CD4-positive, alpha-beta memory T cell (primary cell): Measurements from ENCODE around the gene CROCC2. TPM values are rescaled to one million over a fixed set of nuclear protein-coding genes. Genes with fewer than 3 reads are reported as not detected.

Experiments used
- CTCF ChIA-PET: fragments of 350-600 bp; sonication (Branson Sonifier 250); formaldehyde crosslinking; loops from one replicate; lab custom pipeline; 2021; ENCODE audit warnings: inconsistent platforms; ENCODE audit not compliant: partially characterized antibody; lab: Charles Lee
- POLR2A ChIA-PET: fragments of 350-600 bp; sonication (Branson Sonifier 250); formaldehyde crosslinking; loops from one replicate; lab custom pipeline; 2021; ENCODE audit not compliant: partially characterized antibody; lab: Charles Lee
- DNase-seq, 5 donors: peaks; one replicate each; pipeline versions ENCODE4 v3.0.0 to v3.0.0-alpha.2; 2020 to 2022; ENCODE audit warnings: mixed read lengths in 1 of 5
- H3K27ac ChIP-seq: one replicate; pipeline ENCODE4 v1.7.0; 2013; ENCODE audit warnings: low read depth, low read length
- H3K27me3 ChIP-seq: 2 replicates; pipeline ENCODE4 v1.7.0; 2013; ENCODE audit warnings: mild to moderate bottlenecking, low read length, moderate library complexity; ENCODE audit not compliant: insufficient read depth
- H3K36me3 ChIP-seq: 2 replicates; pipeline ENCODE4 v1.7.0; 2013; ENCODE audit warnings: mild to moderate bottlenecking, low read length, moderate library complexity; ENCODE audit not compliant: insufficient read depth
- H3K4me1 ChIP-seq: 2 replicates; pipeline ENCODE4 v1.7.0; 2013; ENCODE audit warnings: mild to moderate bottlenecking, low read length, moderate library complexity; ENCODE audit not compliant: insufficient read depth
- H3K4me3 ChIP-seq, 2 donors: one replicate each; pipeline ENCODE4 v1.7.0; 2013; ENCODE audit warnings: low read length in 2 of 2, mild to moderate bottlenecking in 1 of 2
- H3K9me3 ChIP-seq, 2 donors: one replicate each; pipeline ENCODE4 v1.7.0; 2013; ENCODE audit warnings: low read length in 2 of 2, control low read depth in 1 of 2; ENCODE audit not compliant: control insufficient read depth in 1 of 2
- H3K27ac Mint-ChIP-seq, 7 donors: one replicate each; pipeline ENCODE4 v1.8.0; 2020 to 2021; ENCODE audit warnings: mixed read lengths in 7 of 7, mild to moderate bottlenecking in 6 of 7, inconsistent platforms in 3 of 7, moderate library complexity in 3 of 7
- H3K27me3 Mint-ChIP-seq, 2 donors: one replicate each; pipeline ENCODE4 v1.8.0; 2020 to 2021; ENCODE audit warnings: mixed read lengths in 2 of 2
- H3K36me3 Mint-ChIP-seq, 2 donors: one replicate each; pipeline ENCODE4 v1.8.0; 2020 to 2021; ENCODE audit warnings: mixed read lengths in 2 of 2, inconsistent platforms in 1 of 2, mild to moderate bottlenecking in 1 of 2
- H3K4me1 Mint-ChIP-seq, 4 donors: one replicate each; pipeline ENCODE4 v1.8.0; 2020 to 2021; ENCODE audit warnings: mixed read lengths in 4 of 4, mild to moderate bottlenecking in 1 of 4
- H3K4me3 Mint-ChIP-seq, 8 donors: one replicate each; pipeline ENCODE4 v1.8.0; 2020 to 2021; ENCODE audit warnings: mixed read lengths in 8 of 8, mild to moderate bottlenecking in 7 of 8, moderate library complexity in 6 of 8, inconsistent platforms in 3 of 8
- H3K9me3 Mint-ChIP-seq, 8 donors: one replicate each; pipeline ENCODE4 v1.8.0; 2020 to 2021; ENCODE audit warnings: mixed read lengths in 8 of 8, mild to moderate bottlenecking in 5 of 8, inconsistent platforms in 3 of 8, moderate library complexity in 1 of 8
- intact Hi-C: fragments of 100-400 bp; cut with micrococcal nuclease; formaldehyde crosslinking; loops from one replicate; pipeline ENCODE4 v1.15.1; 2023
- polyA plus RNA-seq, 2 donors: library from polyadenylated mRNA; unstranded; fragments of 300-500 nt; fragmentation: Illumina TruSeq; gene quantifications; one replicate each; pipeline ENCODE4 v1.2.3, GENCODE V29; 2021
- total RNA-seq, 2 experiments: library from RNA; stranded (reverse); gene quantifications; one replicate each; pipeline ENCODE4 v1.2.3, GENCODE V29; 2021

Gene CROCC2
- total and polyA plus RNA-seq, 4 experiments from 2014 or later, result not detected

DNA sequence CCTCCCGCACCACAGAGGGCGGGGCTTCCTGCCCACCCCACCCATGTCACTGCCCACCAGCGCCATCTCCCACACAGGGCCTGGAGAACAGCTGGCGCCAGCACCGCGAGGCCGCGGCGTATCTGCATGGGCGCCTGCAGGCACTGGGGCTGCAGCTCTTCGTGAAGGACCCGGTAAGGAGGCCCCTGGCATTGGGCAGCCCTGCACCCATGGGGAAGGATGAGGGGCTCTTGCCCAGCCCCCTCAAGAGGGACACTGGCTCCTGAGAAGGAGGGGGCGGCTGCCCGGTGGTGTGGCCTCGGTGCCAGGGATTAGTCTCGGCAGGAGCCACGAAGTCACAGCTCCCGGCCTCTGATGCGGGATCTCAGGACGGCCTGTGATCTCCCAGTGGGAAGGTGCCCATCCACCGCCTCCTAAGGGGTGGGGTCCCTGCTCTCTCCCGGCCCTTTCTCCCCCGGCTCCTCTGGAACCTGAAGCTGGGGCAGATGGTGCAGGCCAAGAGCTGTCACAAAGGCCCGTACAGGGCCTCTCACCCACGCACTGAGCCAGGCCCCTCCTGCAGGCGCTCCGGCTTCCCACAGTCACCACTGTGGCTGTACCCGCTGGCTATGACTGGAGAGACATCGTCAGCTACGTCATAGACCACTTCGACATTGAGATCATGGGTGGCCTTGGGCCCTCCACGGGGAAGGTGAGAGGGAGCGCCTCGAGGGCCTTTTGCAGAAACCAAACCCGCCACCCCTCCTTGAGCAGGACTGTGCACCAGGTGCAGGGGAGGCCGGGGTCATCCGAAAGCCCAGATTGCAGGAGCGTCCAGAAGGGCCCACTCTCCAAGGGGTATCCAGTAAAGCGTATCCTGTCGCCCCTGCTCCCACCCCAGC lies 28.4 kb upstream of the CROCC2 start:
- peak in 1 of 5 donors; percentile 23 for DNase-seq
- intact Hi-C loops, result no loop called here

GRCh38 chr2:240878341-240878936 lies 27.7 kb upstream of the CROCC2 start:
- DNase-seq, result peak in 1 of 5 donors; percentile 22
- Mint-ChIP-seq H3K9me3 (no peaks in the 10 kb centered on the region), H3K36me3 (no peaks in the 10 kb centered on the region), H3K4me1 (no peaks in the 10 kb centered on the region), H3K4me3 (no peak overlapping the region), H3K27ac (no peak overlapping the region), H3K27me3 (no peaks in the 10 kb centered on the region)
- ChIA-PET CTCF (no interaction called here), POLR2A (no interaction called here)
- H3K4me1 ChIP-seq, result no peaks in the 10 kb centered on the region
- intact Hi-C loops, result no loop called here
- H3K4me3 ChIP-seq, result no peak overlapping the region
- H3K27me3 ChIP-seq, result no peaks in the 10 kb centered on the region
- no peak overlapping the region for H3K27ac ChIP-seq
- no peaks in the 10 kb centered on the region for H3K9me3 ChIP-seq
- no peaks in the 10 kb centered on the region for H3K36me3 ChIP-seq

More for the DNA sequence above, 28.4 kb upstream of the CROCC2 start:
- Mint-ChIP-seq H3K27me3 (no peaks in the 10 kb centered on the region), H3K36me3 (no peaks in the 10 kb centered on the region), H3K4me1 (no peaks in the 10 kb centered on the region), H3K27ac (no peak overlapping the region), H3K9me3 (no peaks in the 10 kb centered on the region), H3K4me3 (no peak overlapping the region)
- no peaks in the 10 kb centered on the region for H3K4me1 ChIP-seq
- H3K4me3 ChIP-seq, result no peak overlapping the region
- ChIA-PET POLR2A (no interaction called here), CTCF (interaction anchor here (1.3 kb wide), 1 partner anchor 17 kb away, joined by 3 read pairs; no protein-coding TSS in a partner anchor)
- H3K27ac ChIP-seq, result no peak overlapping the region
- no peaks in the 10 kb centered on the region for H3K36me3 ChIP-seq
- no peaks in the 10 kb centered on the region for H3K27me3 ChIP-seq
- no peaks in the 10 kb centered on the region for H3K9me3 ChIP-seq

- no peaks in the 10 kb centered on the region for H3K27me3 ChIP-seq
- Mint-ChIP-seq H3K36me3 (no peaks in the 10 kb centered on the region), H3K27me3 (no peaks in the 10 kb centered on the region), H3K27ac (peak overlapping the region in 1 of 7 donors; percentile 31), H3K9me3 (no peaks in the 10 kb centered on the region), H3K4me1 (no peaks in the 10 kb centered on the region), H3K4me3 (no peak overlapping the region)
- H3K4me1 ChIP-seq, result no peaks in the 10 kb centered on the region
- intact Hi-C loops, result no loop called here
- H3K9me3 ChIP-seq, result no peaks in the 10 kb centered on the region
- H3K4me3 ChIP-seq, result no peak overlapping the region
- CTCF ChIA-PET, result no interaction called here
- POLR2A ChIA-PET, result no interaction called here
- H3K36me3 ChIP-seq, result no peaks in the 10 kb centered on the region
- no peak overlapping the region for H3K27ac ChIP-seq
- no peak for DNase-seq
Measured at GRCh38 chr2:240879105-240879504, 27.0 kb upstream of the CROCC2 start.

- Mint-ChIP-seq H3K4me3 (no peak overlapping the region), H3K27me3 (no peaks in the 10 kb centered on the region), H3K36me3 (no peaks in the 10 kb centered on the region), H3K9me3 (peaks cover 0 to 2% (median 0%) of the 10 kb centered on the region in 8 donors), H3K4me1 (no peaks in the 10 kb centered on the region), H3K27ac (peak overlapping the region in 2 of 7 donors; percentile 5 to 65)
- no peaks in the 10 kb centered on the region for H3K4me1 ChIP-seq
- intact Hi-C loops, result no loop called here
- ChIA-PET CTCF (no interaction called here), POLR2A (no interaction called here)
- H3K36me3 ChIP-seq, result no peaks in the 10 kb centered on the region
- no peaks in the 10 kb centered on the region for H3K27me3 ChIP-seq
- DNase-seq, result no peak
- no peaks in the 10 kb centered on the region for H3K9me3 ChIP-seq
- H3K27ac ChIP-seq, result no peak overlapping the region
- no peak overlapping the region for H3K4me3 ChIP-seq
Measured at GRCh38 chr2:240881913-240882312, 24.2 kb upstream of the CROCC2 start.

DNA sequence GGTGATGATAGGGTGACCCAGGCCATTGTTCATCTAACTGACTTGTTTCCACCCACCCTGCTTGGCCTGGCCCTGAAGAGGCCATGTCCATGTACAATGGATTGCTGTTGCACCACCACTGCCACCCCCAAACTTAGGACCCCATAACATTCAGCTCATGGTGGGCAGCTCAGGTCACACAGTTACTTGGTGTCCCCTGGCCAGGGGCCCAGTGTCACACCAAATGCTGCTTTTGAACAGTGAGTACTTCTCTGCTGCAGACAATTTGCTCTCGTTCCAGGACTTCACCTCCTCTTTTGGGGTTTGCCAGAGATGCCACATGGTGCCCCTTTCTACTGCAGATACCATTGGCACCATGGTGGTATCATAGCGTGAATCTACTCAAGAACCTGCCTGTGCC lies 21.9 kb upstream of the CROCC2 start:
- Mint-ChIP-seq H3K9me3 (peaks cover 0 to 2% (median 0%) of the 10 kb centered on the region in 8 donors), H3K4me3 (no peak overlapping the region), H3K36me3 (no peaks in the 10 kb centered on the region), H3K27ac (no peak overlapping the region), H3K27me3 (no peaks in the 10 kb centered on the region), H3K4me1 (no peaks in the 10 kb centered on the region)
- intact Hi-C loops, result no loop called here
- Histone ChIP-seq H3K4me3 (no peak overlapping the region), H3K4me1 (no peaks in the 10 kb centered on the region), H3K9me3 (no peaks in the 10 kb centered on the region), H3K36me3 (no peaks in the 10 kb centered on the region), H3K27ac (no peak overlapping the region), H3K27me3 (no peaks in the 10 kb centered on the region)
- no peak for DNase-seq
- ChIA-PET POLR2A (no interaction called here), CTCF (no interaction called here)

- Mint-ChIP-seq H3K9me3 (peaks cover 0 to 2% (median 0%) of the 10 kb centered on the region in 8 donors), H3K4me1 (no peaks in the 10 kb centered on the region)
Measured at GRCh38 chr2:240884745-240885144, 21.4 kb upstream of the CROCC2 start.

DNA sequence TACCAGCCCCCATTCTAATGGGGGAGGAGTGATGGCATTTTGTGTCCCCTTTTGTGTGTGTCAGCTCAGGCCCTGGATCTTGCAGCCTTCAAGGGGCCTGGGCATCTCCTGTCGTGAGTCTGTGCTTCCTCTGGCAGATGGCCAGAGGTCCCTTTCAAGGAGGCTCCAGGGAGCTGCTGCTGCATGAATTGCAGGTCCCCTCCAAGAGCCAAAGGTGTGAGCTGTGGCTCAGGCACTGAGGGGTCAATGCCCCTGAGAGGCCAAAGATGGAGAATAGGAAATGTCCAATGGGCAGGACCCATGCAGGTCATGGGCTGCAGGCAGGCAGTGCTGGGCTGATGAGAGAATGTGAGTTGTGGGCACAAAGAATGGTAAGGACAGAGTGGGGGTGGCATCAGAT lies 20.6 kb upstream of the CROCC2 start:
- no peaks in the 10 kb centered on the region for H3K27me3 ChIP-seq
- DNase-seq, result no peak
- ChIA-PET POLR2A (no interaction called here), CTCF (no interaction called here)
- no peak overlapping the region for H3K27ac ChIP-seq
- no peak overlapping the region for H3K4me3 ChIP-seq
- peak overlapping the region in 1 of 8 donors; percentile 32 for H3K4me3 Mint-ChIP-seq
- no peaks in the 10 kb centered on the region for H3K4me1 ChIP-seq
- H3K36me3 ChIP-seq, result no peaks in the 10 kb centered on the region
- no peaks in the 10 kb centered on the region for H3K36me3 Mint-ChIP-seq
- H3K4me1 Mint-ChIP-seq, result no peaks in the 10 kb centered on the region
- no peaks in the 10 kb centered on the region for H3K9me3 ChIP-seq
- intact Hi-C loops, result no loop called here
- no peak overlapping the region for H3K27ac Mint-ChIP-seq
- no peaks in the 10 kb centered on the region for H3K27me3 Mint-ChIP-seq
- H3K9me3 Mint-ChIP-seq, result peaks cover 0 to 2% (median 0%) of the 10 kb centered on the region in 8 donors

More at GRCh38 chr2:240884745-240885144, 21.4 kb upstream of the CROCC2 start:
- DNase-seq, result no peak
- Mint-ChIP-seq H3K4me3 (no peak overlapping the region), H3K27me3 (no peaks in the 10 kb centered on the region), H3K27ac (no peak overlapping the region), H3K36me3 (no peaks in the 10 kb centered on the region)
- Histone ChIP-seq H3K36me3 (no peaks in the 10 kb centered on the region), H3K27me3 (no peaks in the 10 kb centered on the region), H3K9me3 (no peaks in the 10 kb centered on the region), H3K4me1 (no peaks in the 10 kb centered on the region), H3K4me3 (no peak overlapping the region), H3K27ac (no peak overlapping the region)
- POLR2A ChIA-PET, result no interaction called here
- CTCF ChIA-PET, result no interaction called here
- intact Hi-C loops, result no loop called here
